ENCODE results near the gene ABCA7. TPM values are rescaled to one million over a fixed set of nuclear protein-coding genes. Genes with fewer than 3 reads are reported as not detected.

ABCA7 gene
- total RNA-seq, 2 experiments from 2014 or later = 9.8 to 11.2 TPM

DNA sequence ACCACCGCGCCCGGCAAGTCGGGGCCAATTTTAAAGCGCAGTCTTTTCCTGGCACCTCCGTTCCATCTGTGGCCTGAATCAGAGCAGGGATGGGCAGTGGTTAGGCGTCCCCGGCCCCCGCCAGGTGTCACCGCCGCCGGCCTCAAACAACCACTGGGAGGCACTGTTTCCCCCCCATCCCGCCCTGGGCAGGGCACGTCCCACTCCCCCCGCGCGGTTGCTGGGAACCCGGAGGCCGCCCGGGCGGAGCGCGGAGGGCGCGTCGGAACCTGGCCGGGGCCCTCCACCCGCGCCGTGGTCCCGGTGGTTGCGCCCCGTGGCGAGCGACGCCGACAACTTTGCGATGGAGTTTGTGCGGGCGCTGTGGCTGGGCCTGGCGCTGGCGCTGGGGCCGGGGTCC is 39.8 kb upstream of the ABCA7 start, which contains the start of gene GRIN3B:
TSS of gene GRIN3B (plus strand) at position 325 of the 400 bp plus-strand sequence. CDS start at position 344, 19 bp downstream.
- H3K27ac Mint-ChIP-seq = no peak within 1 kb of the TSS
- H3K9me3 Mint-ChIP-seq = no peaks in the 10 kb centered on the region
- H3K4me3 Mint-ChIP-seq = no peak within 1 kb of the TSS
- no peaks in the 10 kb centered on the region for H3K36me3 Mint-ChIP-seq
- DNase-seq = peak; percentile 66
- H3K4me1 Mint-ChIP-seq = peaks cover 8% of the 10 kb centered on the region
- H3K27me3 Mint-ChIP-seq = peaks cover 43% of the 10 kb centered on the region

DNA sequence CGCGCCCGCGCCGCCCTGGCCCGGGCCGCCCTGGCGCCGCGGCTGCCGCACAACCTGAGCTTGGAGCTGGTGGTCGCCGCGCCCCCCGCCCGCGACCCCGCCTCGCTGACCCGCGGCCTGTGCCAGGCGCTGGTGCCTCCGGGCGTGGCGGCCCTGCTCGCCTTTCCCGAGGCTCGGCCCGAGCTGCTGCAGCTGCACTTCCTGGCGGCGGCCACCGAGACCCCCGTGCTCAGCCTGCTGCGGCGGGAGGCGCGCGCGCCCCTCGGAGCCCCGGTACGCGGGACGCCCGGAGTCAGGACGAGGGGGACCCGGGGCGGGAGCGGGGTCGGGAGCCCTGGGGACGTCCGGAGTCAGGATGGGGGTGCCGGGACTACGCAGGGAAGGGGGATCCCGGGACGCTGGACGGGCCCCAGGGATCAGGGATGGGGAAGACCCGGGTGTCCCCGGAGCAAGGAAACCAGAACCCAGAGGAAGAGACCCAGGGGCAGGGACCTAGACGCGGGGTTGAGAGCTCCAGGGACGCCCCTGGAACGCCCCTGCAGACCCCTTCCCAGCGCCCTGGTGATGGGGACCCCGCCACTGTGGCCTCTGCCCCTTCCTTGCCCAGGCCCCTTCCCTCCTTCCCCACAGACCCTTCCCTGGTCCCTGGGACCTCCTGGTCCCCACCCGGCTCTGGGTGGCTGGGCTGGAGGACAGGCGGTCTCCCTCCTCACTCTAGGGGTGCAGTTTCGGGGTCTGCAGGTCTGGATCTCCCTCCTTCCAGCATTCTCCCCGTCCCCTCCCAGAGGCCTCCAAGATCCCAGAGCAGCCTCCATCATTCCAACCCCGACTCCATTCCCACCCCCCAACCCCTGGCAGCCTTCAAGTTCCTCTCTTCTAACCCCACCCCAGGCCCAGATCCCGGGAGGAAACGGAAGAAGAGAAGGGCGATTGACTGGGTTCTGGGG is 39.0 kb upstream of the ABCA7 start:
- DNase-seq = no peak
- no peak overlapping the region for H3K4me3 Mint-ChIP-seq
- H3K27me3 Mint-ChIP-seq = peaks cover 43% of the 10 kb centered on the region
- no peaks in the 10 kb centered on the region for H3K36me3 Mint-ChIP-seq
- no peak overlapping the region for H3K27ac Mint-ChIP-seq
- H3K4me1 Mint-ChIP-seq = peaks cover 8% of the 10 kb centered on the region
- no peaks in the 10 kb centered on the region for H3K9me3 Mint-ChIP-seq

- Mint-ChIP-seq H3K4me3 (no peak overlapping the region), H3K9me3 (no peaks in the 10 kb centered on the region), H3K36me3 (no peaks in the 10 kb centered on the region), H3K27me3 (peaks cover 39% of the 10 kb centered on the region), H3K4me1 (peaks cover 3% of the 10 kb centered on the region), H3K27ac (no peak overlapping the region)
- peak; percentile 75 for DNase-seq
Measured at GRCh38 chr19:1001538-1002166, 38.3 kb upstream of the ABCA7 start.

GRCh38 chr19:1002600-1002999 is 37.3 kb upstream of the ABCA7 start:
- DNase-seq = no peak
- Mint-ChIP-seq H3K27ac (no peak overlapping the region), H3K9me3 (no peaks in the 10 kb centered on the region), H3K36me3 (peaks cover 5% of the 10 kb centered on the region), H3K27me3 (peaks cover 38% of the 10 kb centered on the region), H3K4me1 (peaks cover 2% of the 10 kb centered on the region), H3K4me3 (no peak overlapping the region)

- no peak overlapping the region for H3K4me3 Mint-ChIP-seq
- DNase-seq = no peak
- H3K4me1 Mint-ChIP-seq = peaks cover 2% of the 10 kb centered on the region
- peaks cover 31% of the 10 kb centered on the region for H3K27me3 Mint-ChIP-seq
- H3K9me3 Mint-ChIP-seq = no peaks in the 10 kb centered on the region
- H3K27ac Mint-ChIP-seq = no peak overlapping the region
- H3K36me3 Mint-ChIP-seq = peaks cover 5% of the 10 kb centered on the region
Measured at GRCh38 chr19:1003283-1003682, 36.6 kb upstream of the ABCA7 start.

- peaks cover 2% of the 10 kb centered on the region for H3K4me1 Mint-ChIP-seq
- no peak overlapping the region for H3K27ac Mint-ChIP-seq
- no peaks in the 10 kb centered on the region for H3K9me3 Mint-ChIP-seq
- H3K36me3 Mint-ChIP-seq = peaks cover 6% of the 10 kb centered on the region
- DNase-seq = no peak
- H3K4me3 Mint-ChIP-seq = no peak overlapping the region
- peaks cover 22% of the 10 kb centered on the region for H3K27me3 Mint-ChIP-seq
Measured at GRCh38 chr19:1004204-1004802, 35.6 kb upstream of the ABCA7 start.

GRCh38 chr19:1004803-1005664 is 34.9 kb upstream of the ABCA7 start:
- peaks cover 2% of the 10 kb centered on the region for H3K4me1 Mint-ChIP-seq
- no peak overlapping the region for H3K27ac Mint-ChIP-seq
- no peak for DNase-seq

DNA sequence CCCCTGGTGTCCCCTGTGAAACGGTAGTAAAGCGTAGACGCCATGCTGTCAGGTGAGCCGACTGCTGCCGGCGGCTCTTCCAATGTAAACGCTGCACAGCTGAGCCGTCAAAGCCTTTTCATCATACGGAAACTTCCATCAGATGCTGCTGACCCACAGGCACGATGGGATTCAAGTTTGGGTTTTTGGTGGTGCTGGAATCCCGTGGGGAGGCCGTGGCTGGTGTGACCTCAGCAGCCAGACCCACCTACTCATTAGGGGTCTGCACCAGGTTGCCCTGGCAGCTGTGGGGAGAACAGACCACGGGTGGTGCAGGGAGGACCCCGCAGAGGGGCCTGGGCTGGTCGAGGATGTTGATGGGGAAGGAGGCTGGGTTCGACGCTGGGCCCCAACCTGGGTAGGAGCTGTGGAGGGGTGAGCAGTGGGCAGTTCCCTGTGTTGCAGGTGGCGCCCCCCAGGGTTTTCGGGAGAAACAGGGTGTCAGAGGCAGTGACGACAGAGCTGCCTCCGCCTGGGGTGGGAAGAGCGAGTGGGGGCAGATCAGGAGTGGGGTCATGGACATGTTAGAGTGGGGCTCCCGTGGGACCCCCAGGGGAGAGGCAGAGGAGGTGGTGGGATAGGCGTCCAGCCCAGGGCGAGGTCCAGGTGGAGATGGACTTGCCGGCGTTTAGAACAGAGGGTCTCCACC is 33.1 kb upstream of the ABCA7 start:
- no peak overlapping the region for H3K27ac Mint-ChIP-seq
- H3K4me3 Mint-ChIP-seq = no peak overlapping the region
- H3K4me1 Mint-ChIP-seq = no peaks in the 10 kb centered on the region

More at GRCh38 chr19:1004803-1005664, 34.9 kb upstream of the ABCA7 start:
- Mint-ChIP-seq H3K4me3 (no peak overlapping the region), H3K9me3 (no peaks in the 10 kb centered on the region), H3K27me3 (peaks cover 14% of the 10 kb centered on the region), H3K36me3 (peaks cover 6% of the 10 kb centered on the region)

GRCh38 chr19:1007399-1008251 is 32.3 kb upstream of the ABCA7 start:
- H3K4me3 Mint-ChIP-seq = no peak overlapping the region

More for the DNA sequence above, 33.1 kb upstream of the ABCA7 start:
- Mint-ChIP-seq H3K36me3 (peaks cover 6% of the 10 kb centered on the region), H3K27me3 (peaks cover 6% of the 10 kb centered on the region), H3K9me3 (no peaks in the 10 kb centered on the region)
- no peak for DNase-seq

DNA sequence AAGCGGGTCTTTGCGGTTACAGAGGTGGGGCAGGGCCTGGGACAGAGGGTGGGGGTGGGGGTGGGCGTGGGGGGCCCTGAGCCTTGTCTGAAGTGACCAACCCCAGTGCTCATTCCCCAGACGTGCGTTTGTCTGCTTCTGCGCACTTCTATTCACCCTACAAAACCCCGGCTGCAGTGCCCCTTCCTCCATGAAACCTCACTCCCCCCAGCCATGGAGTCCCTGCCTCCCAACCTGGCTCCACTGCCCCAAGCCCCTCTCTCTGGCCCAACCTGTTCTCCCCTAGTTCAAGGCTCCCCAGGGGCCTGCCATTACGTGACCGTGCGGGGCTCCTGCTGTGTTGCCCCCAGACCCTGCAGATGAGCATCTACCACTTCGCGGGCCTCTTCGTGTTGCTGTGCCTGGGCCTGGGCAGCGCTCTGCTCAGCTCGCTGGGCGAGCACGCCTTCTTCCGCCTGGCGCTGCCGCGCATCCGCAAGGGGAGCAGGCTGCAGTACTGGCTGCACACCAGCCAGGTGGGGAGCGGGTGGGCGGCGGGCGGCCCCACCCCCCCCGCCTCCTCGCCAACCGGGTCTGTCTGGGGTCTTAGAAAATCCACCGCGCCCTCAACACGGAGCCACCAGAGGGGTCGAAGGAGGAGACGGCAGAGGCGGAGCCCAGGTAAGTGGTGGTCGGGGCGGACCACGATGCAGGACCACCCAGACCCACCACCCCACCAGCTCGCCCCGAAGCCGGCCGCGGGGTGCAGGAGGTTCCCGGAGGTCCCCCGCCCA is 31.5 kb upstream of the ABCA7 start:
- H3K27me3 Mint-ChIP-seq = no peaks in the 10 kb centered on the region
- no peak overlapping the region for H3K27ac Mint-ChIP-seq
- H3K4me3 Mint-ChIP-seq = no peak overlapping the region
- no peak for DNase-seq
- H3K9me3 Mint-ChIP-seq = no peaks in the 10 kb centered on the region
- peaks cover 6% of the 10 kb centered on the region for H3K36me3 Mint-ChIP-seq
- no peaks in the 10 kb centered on the region for H3K4me1 Mint-ChIP-seq

More at GRCh38 chr19:1007399-1008251, 32.3 kb upstream of the ABCA7 start:
- no peak for DNase-seq
- Mint-ChIP-seq H3K27me3 (peaks cover 2% of the 10 kb centered on the region), H3K27ac (no peak overlapping the region), H3K9me3 (no peaks in the 10 kb centered on the region), H3K4me1 (no peaks in the 10 kb centered on the region), H3K36me3 (peaks cover 6% of the 10 kb centered on the region)

- H3K27me3 Mint-ChIP-seq = no peaks in the 10 kb centered on the region
- peaks cover 6% of the 10 kb centered on the region for H3K36me3 Mint-ChIP-seq
- no peak overlapping the region for H3K4me3 Mint-ChIP-seq
- H3K9me3 Mint-ChIP-seq = no peaks in the 10 kb centered on the region
- no peak for DNase-seq
- no peaks in the 10 kb centered on the region for H3K4me1 Mint-ChIP-seq
- H3K27ac Mint-ChIP-seq = no peak overlapping the region
Measured at GRCh38 chr19:1009041-1009980, 30.6 kb upstream of the ABCA7 start.

DNA sequence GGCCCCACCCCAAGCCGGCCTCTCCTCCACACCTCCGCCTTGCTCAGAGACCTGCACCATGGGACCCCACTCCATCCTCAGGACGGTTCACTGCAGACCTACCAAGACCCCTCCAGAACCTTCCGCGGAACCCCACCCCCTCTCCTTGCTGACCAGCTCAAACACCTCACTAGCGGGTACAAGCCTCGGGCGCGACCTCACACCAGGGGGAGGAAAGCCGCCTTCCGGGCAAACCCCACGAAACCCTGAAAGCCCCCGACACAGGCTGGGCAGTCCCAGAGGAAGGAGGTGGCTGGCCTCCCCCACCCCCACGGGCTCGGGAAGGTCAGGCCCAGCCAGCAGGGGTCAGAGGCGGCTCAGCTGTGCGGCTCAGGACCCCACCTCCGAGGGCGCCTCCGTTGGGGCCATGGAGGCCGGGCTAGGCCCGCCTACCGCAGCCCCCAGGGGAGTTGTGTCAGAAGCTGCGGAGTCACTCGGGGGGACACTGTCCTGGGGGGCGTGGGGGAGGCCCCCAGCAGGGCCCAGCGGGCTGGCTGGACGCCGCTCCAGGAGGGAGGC is 29.8 kb upstream of the ABCA7 start:
- H3K27ac Mint-ChIP-seq = no peak overlapping the region
- DNase-seq = no peak
- no peaks in the 10 kb centered on the region for H3K9me3 Mint-ChIP-seq
- no peaks in the 10 kb centered on the region for H3K4me1 Mint-ChIP-seq
- H3K4me3 Mint-ChIP-seq = no peak overlapping the region
- peaks cover 6% of the 10 kb centered on the region for H3K36me3 Mint-ChIP-seq
- no peaks in the 10 kb centered on the region for H3K27me3 Mint-ChIP-seq

All from activated naive CD8-positive, alpha-beta T cell treated with anti-CD3 and anti-CD28 coated beads for 36 hours (primary cell).